HS-27A (cell line): ENCODE results near the gene TSKU.
"Not testable (repeated sequence)": the region's sequence is repeated elsewhere in the genome, so short reads cannot be mapped to it uniquely, and the experiment has no call there.

Source experiments
- DNase-seq: peaks from one replicate; pipeline ENCODE4 v3.0.0-alpha.2; 2012; ENCODE audit warnings: low read depth, missing footprints

TSKU gene

DNA sequence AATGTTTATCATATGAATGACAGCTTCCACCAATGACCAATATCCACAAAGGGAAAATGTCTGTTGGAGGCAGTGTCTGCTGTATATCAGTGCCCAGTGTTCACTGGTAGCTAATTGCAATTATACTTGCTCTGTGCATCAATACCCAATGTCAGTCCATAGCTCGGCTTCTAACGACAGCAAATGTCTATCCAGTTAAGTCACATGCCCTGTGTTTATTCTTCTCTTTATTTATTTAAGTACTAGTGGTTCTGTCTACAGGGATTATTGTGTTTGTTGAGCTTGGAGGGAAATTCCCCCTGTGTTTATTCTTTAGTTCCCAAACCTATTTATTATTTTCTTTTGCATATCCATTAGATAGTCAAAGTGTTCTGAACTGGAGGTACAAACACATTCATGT is 18.6 kb downstream of the TSKU start:
- no peak for DNase-seq

GRCh38 chr11:76802151-76802550 is 19.0 kb downstream of the TSKU start:
- no peak for DNase-seq

- no peak for DNase-seq
These were observed 19.5 kb downstream of the TSKU start for GRCh38 chr11:76802621-76803020.

DNA sequence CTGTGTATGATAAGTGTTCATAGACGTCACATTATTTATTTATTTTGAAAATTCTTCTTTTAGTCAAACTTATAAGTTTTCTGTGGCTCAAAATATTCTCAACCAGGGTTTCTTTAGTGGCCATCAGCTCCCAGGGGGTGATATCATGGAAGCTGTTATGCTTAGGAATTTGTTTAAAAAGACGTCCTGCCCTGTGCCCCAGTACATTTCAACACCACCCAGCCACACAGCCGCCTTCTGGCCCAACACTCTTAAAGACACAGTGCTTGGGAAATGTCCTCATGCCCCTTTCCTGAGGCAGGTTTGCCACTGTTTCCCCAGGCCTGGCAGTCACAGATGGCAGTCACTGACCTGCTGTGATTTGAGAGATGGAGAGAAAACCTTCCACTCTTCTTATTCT is 19.9 kb downstream of the TSKU start:
- no peak for DNase-seq

DNA sequence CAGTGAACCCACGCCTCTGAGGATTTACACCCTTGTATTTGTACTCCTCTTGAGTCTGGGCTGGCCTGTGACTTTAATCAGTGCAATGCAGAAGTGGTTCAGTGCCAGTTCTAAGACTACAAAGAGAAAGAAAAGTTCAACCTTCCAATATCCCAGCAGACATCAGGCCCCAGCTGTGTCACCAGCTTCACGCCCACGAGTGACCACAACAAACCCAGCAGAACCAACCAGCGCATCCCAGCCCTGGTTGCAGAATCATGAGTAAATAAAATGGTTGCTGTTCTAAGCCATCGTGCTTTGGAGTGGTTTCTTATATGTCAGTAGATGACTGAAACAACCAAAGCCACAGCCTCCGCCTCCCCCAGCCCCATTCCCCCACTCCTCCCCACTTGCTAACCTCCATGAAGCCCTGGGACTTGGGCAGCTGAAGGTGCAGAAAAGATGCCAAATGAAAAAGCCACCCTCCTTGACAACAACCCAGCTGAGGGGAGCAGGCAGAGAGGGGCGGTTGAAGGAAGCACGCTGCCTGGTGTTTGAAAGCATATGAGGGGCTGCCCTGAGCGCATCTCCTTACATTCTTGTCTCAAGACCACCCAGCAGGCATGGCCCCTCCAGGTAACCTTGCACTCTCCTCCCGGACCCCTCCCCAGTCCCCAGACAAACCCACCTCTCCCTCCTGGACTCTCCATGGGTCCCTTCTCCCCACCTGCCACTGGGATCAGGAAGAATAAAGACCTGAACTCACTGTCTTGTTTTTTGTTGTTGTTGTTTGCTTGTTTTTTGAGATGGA is 20.9 kb downstream of the TSKU start:
- DNase-seq = no peak

- DNase-seq = no peak
These were observed 22.2 kb downstream of the TSKU start for GRCh38 chr11:76805206-76805913.

DNA sequence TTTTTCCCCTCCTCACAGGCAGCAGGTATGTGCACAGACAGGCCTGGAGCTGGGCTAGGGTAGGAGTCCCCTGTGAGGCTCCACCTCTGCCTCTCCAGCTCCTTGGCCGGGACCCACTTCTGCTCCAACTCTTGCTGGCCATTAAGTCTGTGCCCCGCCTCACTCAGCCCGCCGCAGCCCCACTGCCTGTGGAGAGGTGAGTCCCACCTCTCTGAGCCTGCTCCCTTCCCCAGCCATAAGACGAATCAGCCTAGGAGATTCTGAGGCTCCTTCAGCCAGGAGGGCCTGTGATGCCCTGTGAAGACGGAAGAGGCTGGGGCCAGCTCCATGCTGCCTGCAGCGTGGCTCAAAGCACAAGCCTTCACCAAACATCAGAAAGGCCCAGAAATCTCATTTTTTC is 23.0 kb downstream of the TSKU start:
- DNase-seq = no peak

GRCh38 chr11:76806608-76807205 is 23.6 kb downstream of the TSKU start:
- no peak for DNase-seq

DNA sequence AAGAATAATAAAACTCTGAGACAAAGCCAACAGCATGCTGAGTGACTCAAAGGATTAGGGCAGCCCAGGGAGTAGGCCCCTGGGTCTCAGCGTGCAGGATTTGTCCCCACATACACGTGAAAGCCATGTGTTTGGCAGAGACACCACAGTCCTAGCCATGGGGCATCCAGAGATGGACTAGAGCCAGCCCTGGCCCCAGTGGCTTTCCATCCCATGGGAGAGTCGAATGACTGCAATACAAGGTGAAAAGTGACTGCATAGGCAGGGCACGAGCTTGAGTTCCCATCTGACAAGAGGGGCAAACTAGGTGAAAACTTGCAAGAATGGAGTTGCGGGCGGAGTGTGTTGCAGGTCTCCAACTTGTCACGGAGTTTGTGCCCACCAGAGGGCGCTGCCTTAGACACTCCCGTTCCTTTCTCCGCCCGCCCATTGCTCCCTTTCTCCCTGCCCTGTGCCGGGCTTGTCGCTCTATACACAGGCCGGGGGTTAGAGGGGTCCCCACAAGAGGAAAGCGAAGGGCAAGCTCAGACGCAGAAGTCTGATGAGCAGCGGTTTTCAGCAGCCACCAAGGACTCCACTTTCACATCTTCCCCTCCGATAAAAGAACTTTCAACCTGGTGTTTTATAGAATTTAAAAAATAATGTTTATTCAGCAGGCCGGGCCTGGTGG is 24.2 kb downstream of the TSKU start:
- peak; percentile 64 for DNase-seq

DNA sequence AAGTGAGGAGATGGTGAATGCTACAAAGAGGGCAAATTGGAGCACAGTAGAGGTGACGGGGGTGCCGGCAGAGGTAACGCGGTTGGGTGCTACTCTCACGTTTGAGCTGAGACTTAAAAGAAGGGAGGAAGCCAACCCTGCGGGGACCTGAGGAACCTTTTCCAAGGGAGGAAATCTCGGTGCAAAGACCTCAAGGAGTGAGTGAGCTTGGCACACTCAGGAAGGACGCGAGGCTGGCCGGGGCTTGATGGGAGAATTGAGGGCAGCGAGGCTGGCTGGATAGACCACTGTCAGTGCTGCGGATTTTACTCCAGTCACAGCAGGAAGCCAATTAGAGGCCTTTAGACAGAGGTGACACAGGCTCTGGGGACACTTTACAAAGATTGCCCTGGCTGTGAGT is 25.0 kb downstream of the TSKU start:
- DNase-seq = no peak

DNA sequence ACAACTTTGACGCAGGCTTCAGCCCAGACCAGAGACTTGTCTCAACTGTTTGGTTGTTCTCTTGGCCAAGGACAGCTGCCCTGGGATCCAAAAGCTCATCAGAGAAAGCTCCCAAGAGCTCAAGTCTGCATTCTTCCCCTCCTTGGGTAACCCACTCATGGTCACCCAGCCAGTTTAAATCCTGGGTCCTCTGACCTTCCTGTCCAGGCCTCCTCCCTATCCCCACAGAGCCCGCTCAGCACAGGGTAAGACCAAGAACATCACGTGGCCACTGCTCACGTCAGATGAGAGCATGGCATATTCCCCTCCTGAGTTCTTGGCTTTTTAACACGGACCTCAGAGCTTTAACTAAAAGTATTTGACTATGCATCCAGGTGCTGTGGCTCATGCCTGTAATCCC is 25.8 kb downstream of the TSKU start:
- no peak for DNase-seq

DNA sequence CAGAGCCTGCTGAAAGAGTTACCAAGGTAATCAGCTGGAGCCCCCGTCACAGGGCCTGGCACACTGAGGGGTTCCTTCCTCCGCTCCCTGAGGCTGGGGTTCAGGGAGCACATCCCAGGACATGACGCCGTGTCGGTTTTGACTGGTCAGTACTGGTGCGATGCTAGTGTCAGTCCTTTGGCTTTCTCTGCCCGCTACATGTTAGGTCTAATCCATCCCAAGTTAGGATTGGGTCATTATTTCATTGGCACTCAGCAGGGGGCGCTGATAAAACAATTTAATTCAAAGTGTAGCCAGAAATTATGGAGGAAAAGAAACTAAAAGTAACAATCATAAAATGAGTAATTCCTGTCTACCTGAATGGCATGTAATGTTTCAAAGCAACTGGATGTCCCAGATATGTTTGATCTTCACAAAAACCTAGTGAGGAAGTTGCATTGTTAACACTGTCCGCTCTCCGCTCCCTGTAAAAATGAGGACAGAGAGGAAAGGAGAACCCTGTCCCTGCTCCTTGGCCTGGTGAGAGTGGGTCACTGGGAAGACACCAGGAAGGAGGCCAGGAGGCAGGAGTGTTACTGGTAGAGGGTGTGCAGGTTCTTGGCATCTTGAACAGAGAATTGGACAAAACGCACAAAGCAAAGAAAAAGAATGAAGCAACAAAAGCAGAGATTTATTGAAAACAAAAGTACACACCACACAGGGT is 27.1 kb downstream of the TSKU start:
- DNase-seq = no peak

GRCh38 chr11:76811259-76811658 is 28.1 kb downstream of the TSKU start:
- DNase-seq = no peak

DNA sequence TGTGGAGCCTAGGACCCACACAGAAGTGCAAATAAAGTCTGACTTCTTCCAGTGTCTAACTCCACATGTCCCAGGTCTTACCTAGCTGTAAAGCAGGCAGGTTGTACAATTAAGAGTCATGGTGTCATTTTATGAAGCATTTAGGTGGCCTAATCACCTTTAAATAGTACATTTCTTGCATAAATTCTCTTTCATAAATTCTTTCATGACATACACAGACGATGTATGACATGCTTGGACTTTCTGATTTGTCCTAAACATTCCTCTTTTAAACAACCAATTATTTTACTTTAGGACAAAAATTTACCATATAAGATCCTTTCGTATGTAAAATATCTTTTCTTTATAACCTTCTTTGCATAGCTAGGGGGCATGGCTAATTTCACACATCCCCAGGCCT is 31.3 kb downstream of the TSKU start:
- no peak for DNase-seq

DNA sequence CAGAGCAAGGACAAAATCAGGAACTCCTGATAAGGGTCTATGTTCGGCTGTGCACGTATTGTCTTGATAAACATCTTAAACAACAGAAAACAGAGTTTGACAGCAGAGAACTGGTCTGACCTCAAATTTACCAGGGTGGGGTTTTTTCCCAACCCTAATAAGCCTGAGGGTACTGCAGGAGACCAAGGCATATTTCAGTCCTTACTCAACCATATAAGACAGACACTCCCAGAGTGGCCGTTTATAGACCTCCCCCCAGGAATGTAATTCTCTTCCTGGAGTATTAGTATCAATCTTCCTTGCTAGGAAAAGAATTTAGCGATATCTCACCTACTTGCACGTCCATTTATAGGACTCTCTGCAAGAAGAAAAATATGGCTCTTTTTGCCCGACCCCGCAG is 32.5 kb downstream of the TSKU start:
- DNase-seq = not testable (repeated sequence)

DNA sequence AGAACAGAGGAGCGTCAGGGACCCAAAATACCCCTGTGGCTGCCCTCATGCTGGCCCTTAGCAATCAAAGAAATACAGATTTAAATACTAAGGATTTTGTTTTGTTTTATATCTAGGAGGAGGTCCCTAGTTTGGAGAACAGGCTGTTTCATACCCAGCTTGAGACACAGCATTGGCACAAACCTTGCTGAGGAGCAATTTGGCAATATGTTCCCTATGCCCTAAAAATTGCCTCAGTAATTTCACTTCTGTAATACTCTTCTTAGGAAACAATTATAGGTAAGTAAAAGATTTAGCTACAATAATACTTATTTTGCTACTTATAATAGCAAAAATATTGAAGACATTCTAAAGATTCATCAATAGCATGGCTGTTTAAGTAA is 37.0 kb downstream of the TSKU start:
- DNase-seq = no peak

GRCh38 chr11:76821396-76821795 is 38.2 kb downstream of the TSKU start:
- not testable (repeated sequence) for DNase-seq

GRCh38 chr11:76822406-76822805 is 39.2 kb downstream of the TSKU start:
- no peak for DNase-seq

GRCh38 chr11:76823481-76824028 is 40.4 kb downstream of the TSKU start:
- peak; percentile 55 for DNase-seq

DNA sequence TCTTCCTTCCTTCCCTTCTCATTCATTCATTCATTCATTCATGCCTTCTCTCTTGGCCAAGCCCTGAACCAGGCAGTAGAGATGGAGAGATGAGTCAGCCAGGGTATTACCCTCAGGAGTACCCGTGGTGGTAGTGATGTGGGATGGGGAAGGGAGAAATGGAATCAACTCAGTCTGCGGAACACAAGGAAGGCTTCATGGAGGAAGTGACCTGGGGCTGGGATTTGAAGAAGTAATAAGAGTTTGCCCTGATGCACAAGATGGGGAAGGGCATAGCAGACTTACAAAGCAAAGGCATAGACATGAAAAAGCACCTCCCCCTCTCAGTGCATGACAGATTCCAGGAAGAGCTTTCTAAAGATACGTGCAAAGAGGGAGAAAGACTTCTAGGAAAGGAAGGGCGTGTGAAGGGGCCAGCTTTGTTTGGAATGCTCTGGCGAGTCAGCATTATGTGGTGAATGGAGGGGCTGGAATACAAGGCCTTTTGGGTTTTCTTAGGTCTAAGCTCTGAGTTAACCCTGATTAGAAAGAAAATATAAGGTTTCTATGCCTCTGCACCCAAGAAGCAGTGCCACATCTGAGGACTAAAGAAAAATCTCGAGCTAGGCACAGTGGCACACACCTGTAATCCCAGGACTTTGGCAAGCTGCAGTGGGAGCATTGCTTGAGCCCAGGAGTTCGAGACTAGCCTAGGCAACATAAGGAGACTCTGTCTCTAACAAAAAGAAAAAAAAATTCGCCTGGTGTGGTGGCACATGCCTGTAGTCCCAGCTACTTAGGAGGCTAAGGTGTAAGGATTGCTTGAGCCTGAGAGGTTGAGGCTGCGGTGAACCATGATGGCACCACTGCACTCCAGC is 41.2 kb downstream of the TSKU start:
- DNase-seq = no peak
